Measurements from ENCODE around the gene MRAP2. TPM values are rescaled to one million over a fixed set of nuclear protein-coding genes. Genes with fewer than 3 reads are reported as not detected.

The MRAP2 gene
- total and polyA plus RNA-seq, 8 donors: 0.76 to 10.9 (median 5.8) TPM

GRCh38 chr6:84042603-84043002 lies 9.0 kb downstream of the MRAP2 start:
- H3K4me1 ChIP-seq: no peaks in the 10 kb centered on the region
- no peaks in the 10 kb centered on the region for H3K27me3 ChIP-seq
- no peak overlapping the region for H3K27ac ChIP-seq
- intact Hi-C loops (cut with DNase I): no loop called here
- peaks cover 0 to 1% of the 10 kb centered on the region in 2 donors for H3K9me3 ChIP-seq
- H3K4me3 ChIP-seq: no peak overlapping the region
- H3K36me3 ChIP-seq: no peaks in the 10 kb centered on the region
- TF ChIP-seq CTCF (IDR thresholded peaks at IDR 0.05): no peak
- ATAC-seq (no peak), DNase-seq (no peak)

- no peaks in the 10 kb centered on the region for H3K36me3 ChIP-seq
- H3K27ac ChIP-seq: no peak overlapping the region
- no peaks in the 10 kb centered on the region for H3K4me1 ChIP-seq
- no peaks in the 10 kb centered on the region for H3K27me3 ChIP-seq
- H3K9me3 ChIP-seq: no peaks in the 10 kb centered on the region
- ATAC-seq: no peak
- no peak for TF ChIP-seq CTCF (IDR thresholded peaks at IDR 0.05)
- DNase-seq: no peak
- H3K4me3 ChIP-seq: no peak overlapping the region
- intact Hi-C loops (cut with DNase I): no loop called here
Observed at GRCh38 chr6:84043555-84043954, 10.0 kb downstream of the MRAP2 start.

GRCh38 chr6:84046755-84047154 lies 13.2 kb downstream of the MRAP2 start:
- Histone ChIP-seq H3K27me3 (no peaks in the 10 kb centered on the region), H3K36me3 (no peaks in the 10 kb centered on the region), H3K4me1 (no peaks in the 10 kb centered on the region), H3K4me3 (no peak overlapping the region), H3K9me3 (no peaks in the 10 kb centered on the region), H3K27ac (no peak overlapping the region)
- DNase-seq: no peak
- no peak for TF ChIP-seq CTCF (IDR thresholded peaks at IDR 0.05)
- intact Hi-C loops (cut with DNase I): no loop called here
- ATAC-seq: no peak

GRCh38 chr6:84048588-84048987 lies 15.0 kb downstream of the MRAP2 start:
- no peak overlapping the region for H3K27ac ChIP-seq
- DNase-seq: no peak
- intact Hi-C loops (cut with DNase I): no loop called here
- no peaks in the 10 kb centered on the region for H3K27me3 ChIP-seq
- H3K9me3 ChIP-seq: no peaks in the 10 kb centered on the region
- no peaks in the 10 kb centered on the region for H3K4me1 ChIP-seq
- ATAC-seq: no peak
- no peaks in the 10 kb centered on the region for H3K36me3 ChIP-seq
- no peak overlapping the region for H3K4me3 ChIP-seq
- no peak for TF ChIP-seq CTCF (IDR thresholded peaks at IDR 0.05)

GRCh38 chr6:84050408-84050807 lies 16.8 kb downstream of the MRAP2 start:
- no peak overlapping the region for H3K4me3 ChIP-seq
- H3K4me1 ChIP-seq: no peaks in the 10 kb centered on the region
- intact Hi-C loops (cut with DNase I): no loop called here
- no peak for DNase-seq
- TF ChIP-seq CTCF (IDR thresholded peaks at IDR 0.05): no peak
- H3K36me3 ChIP-seq: no peaks in the 10 kb centered on the region
- H3K27me3 ChIP-seq: no peaks in the 10 kb centered on the region
- no peak for ATAC-seq
- H3K27ac ChIP-seq: no peak overlapping the region
- H3K9me3 ChIP-seq: no peaks in the 10 kb centered on the region
